Measurements from ENCODE around the gene TNC. TPM values are rescaled to one million over a fixed set of nuclear protein-coding genes. Genes with fewer than 3 reads are reported as not detected.

The TNC gene
- total and polyA plus RNA-seq, 2 experiments from 2014 or later, result 12.7 to 20.9 TPM

DNA sequence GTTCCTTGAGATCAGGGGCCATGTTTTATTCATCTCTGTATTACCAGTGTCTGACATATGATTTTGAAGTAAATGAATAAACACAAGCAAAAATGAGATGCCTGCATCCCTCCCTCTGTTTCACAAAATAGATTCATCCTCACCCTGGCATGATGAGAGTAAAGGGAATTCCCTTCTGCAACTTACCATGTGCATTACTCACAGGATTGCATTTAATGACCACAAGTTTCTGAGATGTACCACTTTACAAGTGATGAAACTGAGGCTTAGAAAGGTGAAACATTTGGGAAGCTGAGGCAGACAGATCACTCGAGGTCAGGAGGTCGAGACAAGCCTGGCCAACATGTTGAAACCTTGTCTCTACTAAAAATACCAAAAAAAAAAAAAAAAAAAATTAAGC, 113.4 kb downstream of the TNC start:
- no peaks in the 10 kb centered on the region for H3K79me2 ChIP-seq
- H2AFZ ChIP-seq, result no peak overlapping the region
- no peak for TF ChIP-seq EZH2phosphoT487 (IDR thresholded peaks at IDR 0.05; ENCODE audit: low read depth, severe bottlenecking, unreplicated experiment)
- TF ChIP-seq, protein P1, sequence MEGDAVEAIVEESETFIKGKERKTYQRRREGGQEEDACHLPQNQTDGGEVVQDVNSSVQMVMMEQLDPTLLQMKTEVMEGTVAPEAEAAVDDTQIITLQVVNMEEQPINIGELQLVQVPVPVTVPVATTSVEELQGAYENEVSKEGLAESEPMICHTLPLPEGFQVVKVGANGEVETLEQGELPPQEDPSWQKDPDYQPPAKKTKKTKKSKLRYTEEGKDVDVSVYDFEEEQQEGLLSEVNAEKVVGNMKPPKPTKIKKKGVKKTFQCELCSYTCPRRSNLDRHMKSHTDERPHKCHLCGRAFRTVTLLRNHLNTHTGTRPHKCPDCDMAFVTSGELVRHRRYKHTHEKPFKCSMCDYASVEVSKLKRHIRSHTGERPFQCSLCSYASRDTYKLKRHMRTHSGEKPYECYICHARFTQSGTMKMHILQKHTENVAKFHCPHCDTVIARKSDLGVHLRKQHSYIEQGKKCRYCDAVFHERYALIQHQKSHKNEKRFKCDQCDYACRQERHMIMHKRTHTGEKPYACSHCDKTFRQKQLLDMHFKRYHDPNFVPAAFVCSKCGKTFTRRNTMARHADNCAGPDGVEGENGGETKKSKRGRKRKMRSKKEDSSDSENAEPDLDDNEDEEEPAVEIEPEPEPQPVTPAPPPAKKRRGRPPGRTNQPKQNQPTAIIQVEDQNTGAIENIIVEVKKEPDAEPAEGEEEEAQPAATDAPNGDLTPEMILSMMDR (IDR thresholded peaks at IDR 0.05; ENCODE audit: poor library complexity), result no peak
- no peak for TF ChIP-seq EZH2 (IDR thresholded peaks at IDR 0.05; ENCODE audit: borderline replicate concordance)
- no peaks in the 10 kb centered on the region for H3K36me3 ChIP-seq (replicated peaks; ENCODE audit: insufficient read depth, low read depth)
- no peaks in the 10 kb centered on the region for H3K9me2 ChIP-seq (replicated peaks; ENCODE audit: insufficient read depth)
- H3K9me3 ChIP-seq (ENCODE audit: low read depth), result no peaks in the 10 kb centered on the region
- no peak overlapping the region for H3K27ac ChIP-seq
- no peaks in the 10 kb centered on the region for H3K27me3 ChIP-seq
- H3K4me3 ChIP-seq, result no peak overlapping the region
- no peak overlapping the region for H3K4me2 ChIP-seq
- no peaks in the 10 kb centered on the region for H4K20me1 ChIP-seq (ENCODE audit: insufficient read depth, poor library complexity, severe bottlenecking)
- H3K4me1 ChIP-seq (ENCODE audit: insufficient read depth), result no peaks in the 10 kb centered on the region
- 83% methylated on average over 2 of the region's 2 CpGs for WGBS (ENCODE audit: low lambda C conversion rate, missing lambda C conversion rate)
- DNase-seq (ENCODE audit: low spot score), result no peak

DNA sequence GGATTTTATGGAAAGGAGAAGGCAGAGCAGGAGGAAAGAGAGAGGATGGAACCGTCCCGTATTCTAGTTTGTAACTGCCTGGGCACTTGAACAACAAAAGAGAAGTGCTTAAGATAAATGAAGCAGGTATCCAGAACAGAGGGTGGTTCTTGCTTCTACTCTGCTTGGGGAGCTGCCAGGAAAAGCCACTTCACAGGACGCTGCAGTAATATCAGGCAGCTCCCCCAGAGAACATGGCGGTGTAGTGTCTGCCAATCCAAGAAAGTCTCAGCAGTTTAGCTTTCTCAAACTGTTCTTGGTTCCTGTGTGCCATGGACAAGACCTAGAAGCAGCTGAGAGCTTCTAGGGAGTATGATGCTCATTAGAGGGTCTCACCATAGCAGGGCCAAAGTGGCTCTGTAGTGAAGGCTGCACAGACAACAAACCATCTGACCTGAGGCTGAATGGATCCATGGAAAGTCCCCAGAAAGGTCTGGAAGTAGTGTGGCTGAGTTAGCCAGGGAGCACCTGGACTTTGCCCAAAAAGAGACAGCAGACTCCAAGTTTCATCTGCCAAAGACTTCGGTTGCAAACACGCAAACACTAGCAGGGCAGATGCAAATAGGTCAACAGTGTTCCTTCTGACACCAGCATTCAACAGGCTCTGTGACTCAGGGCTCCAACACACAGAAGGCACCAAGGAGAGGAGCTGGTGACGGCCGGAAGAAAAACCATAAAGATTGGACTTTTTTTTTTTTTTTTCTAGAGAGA, 115.4 kb downstream of the TNC start:
- Histone ChIP-seq H4K20me1 (ENCODE audit: insufficient read depth, poor library complexity, severe bottlenecking) (no peaks in the 10 kb centered on the region), H2AFZ (no peak overlapping the region), H3K4me3 (no peak overlapping the region), H3K4me2 (no peak overlapping the region), H3K36me3 (replicated peaks; ENCODE audit: insufficient read depth, low read depth) (no peaks in the 10 kb centered on the region), H3K79me2 (no peaks in the 10 kb centered on the region), H3K27me3 (no peaks in the 10 kb centered on the region), H3K9me3 (ENCODE audit: low read depth) (no peaks in the 10 kb centered on the region), H3K4me1 (ENCODE audit: insufficient read depth) (no peaks in the 10 kb centered on the region), H3K9me2 (replicated peaks; ENCODE audit: insufficient read depth) (no peaks in the 10 kb centered on the region), H3K27ac (no peak overlapping the region)
- no peak for DNase-seq (ENCODE audit: low spot score)
- WGBS (ENCODE audit: low lambda C conversion rate, missing lambda C conversion rate), result 69% methylated on average over 8 of the region's 8 CpGs
- TF ChIP-seq, protein P1 (IDR thresholded peaks at IDR 0.05; ENCODE audit: poor library complexity), result no peak
- TF ChIP-seq EZH2phosphoT487 (IDR thresholded peaks at IDR 0.05; ENCODE audit: low read depth, severe bottlenecking, unreplicated experiment), result no peak
- no peak for TF ChIP-seq EZH2 (IDR thresholded peaks at IDR 0.05; ENCODE audit: borderline replicate concordance)

DNA sequence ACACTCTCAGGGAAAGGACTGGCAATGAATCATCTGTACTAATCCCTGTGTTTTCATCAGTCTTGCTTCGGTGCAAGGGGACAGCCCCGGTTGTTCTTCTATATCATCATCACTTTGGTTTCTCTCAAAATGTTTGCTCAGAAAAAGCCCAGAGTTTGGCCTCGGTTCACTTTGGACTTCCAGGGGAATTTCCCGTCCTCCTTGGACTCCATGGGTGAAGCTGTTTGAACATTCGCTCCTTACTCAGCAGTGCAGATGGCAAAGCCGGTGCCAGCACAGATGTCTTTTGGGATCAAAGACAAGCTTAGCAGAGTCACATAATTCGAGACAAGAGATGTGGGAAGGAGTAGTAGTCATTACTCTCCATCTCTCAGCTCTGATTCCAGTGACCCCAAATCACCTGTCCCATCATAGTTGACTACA, 117.7 kb downstream of the TNC start:
- no peak for DNase-seq (ENCODE audit: low spot score)
- Histone ChIP-seq H3K27me3 (no peaks in the 10 kb centered on the region), H2AFZ (no peak overlapping the region), H4K20me1 (ENCODE audit: insufficient read depth, poor library complexity, severe bottlenecking) (no peaks in the 10 kb centered on the region), H3K79me2 (no peaks in the 10 kb centered on the region), H3K27ac (no peak overlapping the region), H3K9me2 (replicated peaks; ENCODE audit: insufficient read depth) (no peaks in the 10 kb centered on the region), H3K36me3 (replicated peaks; ENCODE audit: insufficient read depth, low read depth) (no peaks in the 10 kb centered on the region), H3K4me1 (ENCODE audit: insufficient read depth) (no peaks in the 10 kb centered on the region), H3K4me2 (no peak overlapping the region), H3K4me3 (no peak overlapping the region), H3K9me3 (ENCODE audit: low read depth) (no peaks in the 10 kb centered on the region)
- TF ChIP-seq EZH2 (IDR thresholded peaks at IDR 0.05; ENCODE audit: borderline replicate concordance) (no peak), EZH2phosphoT487 (IDR thresholded peaks at IDR 0.05; ENCODE audit: low read depth, severe bottlenecking, unreplicated experiment) (no peak)
- TF ChIP-seq, protein P1 (IDR thresholded peaks at IDR 0.05; ENCODE audit: poor library complexity), result no peak
- WGBS (ENCODE audit: low lambda C conversion rate, missing lambda C conversion rate), result 75% methylated on average over 7 of the region's 7 CpGs
